Peyer's patch (tissue), 4 donors: Measurements from ENCODE around the gene PDE5A. TPM values are rescaled to one million over a fixed set of nuclear protein-coding genes. Genes with fewer than 3 reads are reported as not detected.

Experiments
- DNase-seq, 3 donors: peaks; one replicate each; pipeline ENCODE4 v3.0.0-alpha.2; 2017 to 2019
- H3K27ac ChIP-seq, 4 donors: fragments of 200-600 bp; sonication (generic); one replicate each; pipeline ENCODE4 v1.5.1; 2016 to 2019
- H3K27me3 ChIP-seq, 2 donors: fragments of 200-600 bp; sonication (generic); one replicate each; pipeline ENCODE4 v1.5.1; 2019
- H3K36me3 ChIP-seq, 3 donors: fragments of 200-600 bp; sonication (generic); one replicate each; pipeline ENCODE4 v1.5.1; 2016 to 2019
- H3K4me1 ChIP-seq, 4 donors: fragments of 200-600 bp; sonication (generic); one replicate each; pipeline ENCODE4 v1.5.1; 2016 to 2019
- H3K4me3 ChIP-seq, 4 donors: fragments of 200-600 bp; sonication (generic); 1 replicate in 3 of 4; 2 replicates in 1 of 4; pipeline ENCODE4 v1.5.1; 2016 to 2019; ENCODE audit warnings: mild to moderate bottlenecking in 1 of 4
- H3K9me3 ChIP-seq, 4 donors: fragments of 200-600 bp; sonication (generic); one replicate each; pipeline ENCODE4 v1.5.1; 2016 to 2019; ENCODE audit warnings: mild to moderate bottlenecking in 1 of 4
- POLR2A ChIP-seq, 2 donors: fragments of 450-650 bp; IDR thresholded peaks; one replicate each; pipeline ENCODE4 v1.5.1; 2017; ENCODE audit warnings: antibody characterized with exemption in 2 of 2, mild to moderate bottlenecking in 2 of 2, moderate library complexity in 2 of 2
- total RNA-seq, 4 donors: library from RNA; depleted of rRNA; stranded (reverse); fragments of >200 nt; gene quantifications; one replicate each; pipeline ENCODE4 v1.1.0, GENCODE V29; 2016
- TF ChIP-seq, protein P1 (sequence below), 6 experiments: fragments of 450-650 bp in 4 of 6; fragments of 200-600 bp in 2 of 6; sonication (generic) in 1 of 6; IDR thresholded peaks; one replicate each; pipeline ENCODE4 v1.5.1; 2017 to 2019; ENCODE audit warnings: antibody characterized with exemption in 6 of 6, mild to moderate bottlenecking in 3 of 6, moderate library complexity in 1 of 6

PDE5A gene
- total RNA-seq, 4 donors from 2014 or later = 37.7 to 58.6 (median 47.2) TPM

DNA sequence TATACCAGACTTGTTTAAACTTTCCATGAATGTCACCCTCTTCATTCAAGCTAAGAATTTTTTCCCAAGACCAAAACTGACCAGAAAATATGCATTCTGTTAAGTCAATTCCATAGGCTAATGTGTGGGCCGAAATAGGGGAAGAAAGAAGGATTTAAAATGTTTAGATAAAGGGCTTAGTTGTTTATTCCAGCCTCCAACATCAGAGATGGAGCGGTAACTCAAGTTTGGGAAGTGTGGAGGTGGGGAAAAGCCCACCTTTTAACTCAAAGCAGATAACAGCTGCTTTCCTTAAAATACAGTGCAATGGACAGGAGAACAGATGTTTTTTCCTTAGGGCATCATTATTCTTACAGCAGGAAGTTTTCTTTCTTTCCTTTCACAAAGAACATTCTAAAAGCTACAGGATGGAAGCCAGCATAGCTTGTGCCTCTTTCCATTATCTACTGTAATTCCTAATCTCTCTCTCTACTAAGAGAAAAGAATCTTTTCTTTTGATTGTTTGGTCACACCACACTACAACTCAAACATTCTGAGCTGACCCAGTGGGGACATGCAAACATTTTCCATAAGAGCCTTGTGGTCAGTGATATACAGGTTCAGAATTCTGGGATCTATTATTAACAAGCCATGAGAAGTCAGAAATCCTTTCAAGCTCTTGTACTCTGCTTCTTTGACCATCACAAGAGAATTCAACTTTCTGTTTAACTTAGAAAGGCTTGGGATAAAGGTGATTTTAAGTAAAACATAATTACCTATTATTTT, 101.6 kb downstream of the PDE5A start:
- Histone ChIP-seq H3K36me3 (peaks cover 0 to 10% (median 0%) of the 10 kb centered on the region in 3 donors), H3K4me3 (no peak overlapping the region), H3K4me1 (peaks cover 0 to 7% (median 0%) of the 10 kb centered on the region in 4 donors), H3K27ac (no peak overlapping the region), H3K27me3 (no peaks in the 10 kb centered on the region), H3K9me3 (no peaks in the 10 kb centered on the region)
- DNase-seq = no peak
- TF ChIP-seq, protein P1, sequence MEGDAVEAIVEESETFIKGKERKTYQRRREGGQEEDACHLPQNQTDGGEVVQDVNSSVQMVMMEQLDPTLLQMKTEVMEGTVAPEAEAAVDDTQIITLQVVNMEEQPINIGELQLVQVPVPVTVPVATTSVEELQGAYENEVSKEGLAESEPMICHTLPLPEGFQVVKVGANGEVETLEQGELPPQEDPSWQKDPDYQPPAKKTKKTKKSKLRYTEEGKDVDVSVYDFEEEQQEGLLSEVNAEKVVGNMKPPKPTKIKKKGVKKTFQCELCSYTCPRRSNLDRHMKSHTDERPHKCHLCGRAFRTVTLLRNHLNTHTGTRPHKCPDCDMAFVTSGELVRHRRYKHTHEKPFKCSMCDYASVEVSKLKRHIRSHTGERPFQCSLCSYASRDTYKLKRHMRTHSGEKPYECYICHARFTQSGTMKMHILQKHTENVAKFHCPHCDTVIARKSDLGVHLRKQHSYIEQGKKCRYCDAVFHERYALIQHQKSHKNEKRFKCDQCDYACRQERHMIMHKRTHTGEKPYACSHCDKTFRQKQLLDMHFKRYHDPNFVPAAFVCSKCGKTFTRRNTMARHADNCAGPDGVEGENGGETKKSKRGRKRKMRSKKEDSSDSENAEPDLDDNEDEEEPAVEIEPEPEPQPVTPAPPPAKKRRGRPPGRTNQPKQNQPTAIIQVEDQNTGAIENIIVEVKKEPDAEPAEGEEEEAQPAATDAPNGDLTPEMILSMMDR (IDR thresholded peaks at IDR 0.05) = no peak
- no peak for TF ChIP-seq POLR2A (IDR thresholded peaks at IDR 0.05)

DNA sequence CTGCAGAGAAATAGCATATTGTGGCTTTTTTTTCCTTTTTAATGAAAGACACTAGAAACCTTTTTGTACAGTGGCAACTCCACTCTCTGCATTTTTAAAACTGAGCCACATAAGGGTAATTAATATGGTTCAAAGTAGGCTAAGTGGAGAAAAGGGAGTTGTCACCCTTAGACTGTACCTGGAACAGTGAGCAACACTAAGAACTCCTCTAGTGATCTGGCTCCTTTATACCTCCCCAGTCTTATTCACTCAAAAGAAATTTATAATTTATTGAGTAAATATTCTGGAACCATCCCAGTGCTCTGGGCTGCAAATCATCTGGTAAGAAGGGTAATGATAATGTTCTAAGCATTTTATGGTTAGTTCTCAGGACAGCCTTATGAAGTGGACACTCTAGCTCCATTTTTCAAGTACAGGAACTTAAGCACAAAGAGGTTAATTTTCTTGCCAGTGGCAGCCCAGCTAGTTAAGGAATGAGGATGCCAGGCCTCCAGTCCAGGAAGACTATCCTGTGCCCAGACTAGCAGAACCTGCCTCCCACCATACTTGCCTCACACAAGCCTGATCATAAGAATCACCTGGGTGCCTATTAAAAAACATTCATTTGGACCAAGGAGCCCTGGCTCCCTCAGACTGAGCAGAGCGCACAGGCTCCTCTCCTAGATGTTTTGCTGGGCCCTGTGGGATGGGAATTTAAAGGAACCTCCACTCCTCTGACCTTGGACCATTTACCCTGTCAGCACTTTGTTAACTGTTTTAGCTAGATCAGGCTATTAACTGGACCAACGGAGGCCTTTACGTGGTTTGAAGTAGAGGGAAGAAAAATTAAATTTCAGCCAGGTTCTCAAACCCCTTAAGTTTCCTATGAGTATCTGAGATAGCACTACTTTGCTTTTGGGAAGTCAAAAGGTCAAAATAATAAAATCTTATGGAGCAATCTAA, 102.6 kb downstream of the PDE5A start:
- Histone ChIP-seq H3K27me3 (no peaks in the 10 kb centered on the region), H3K4me1 (peaks cover 0 to 7% (median 0%) of the 10 kb centered on the region in 4 donors), H3K9me3 (no peaks in the 10 kb centered on the region), H3K27ac (peak overlapping the region in 1 of 4 donors; percentile 33), H3K4me3 (no peak overlapping the region), H3K36me3 (peaks cover 0 to 6% (median 0%) of the 10 kb centered on the region in 3 donors)
- DNase-seq = no peak
- TF ChIP-seq, protein P1 (IDR thresholded peaks at IDR 0.05) = no peak
- no peak for TF ChIP-seq POLR2A (IDR thresholded peaks at IDR 0.05)

DNA sequence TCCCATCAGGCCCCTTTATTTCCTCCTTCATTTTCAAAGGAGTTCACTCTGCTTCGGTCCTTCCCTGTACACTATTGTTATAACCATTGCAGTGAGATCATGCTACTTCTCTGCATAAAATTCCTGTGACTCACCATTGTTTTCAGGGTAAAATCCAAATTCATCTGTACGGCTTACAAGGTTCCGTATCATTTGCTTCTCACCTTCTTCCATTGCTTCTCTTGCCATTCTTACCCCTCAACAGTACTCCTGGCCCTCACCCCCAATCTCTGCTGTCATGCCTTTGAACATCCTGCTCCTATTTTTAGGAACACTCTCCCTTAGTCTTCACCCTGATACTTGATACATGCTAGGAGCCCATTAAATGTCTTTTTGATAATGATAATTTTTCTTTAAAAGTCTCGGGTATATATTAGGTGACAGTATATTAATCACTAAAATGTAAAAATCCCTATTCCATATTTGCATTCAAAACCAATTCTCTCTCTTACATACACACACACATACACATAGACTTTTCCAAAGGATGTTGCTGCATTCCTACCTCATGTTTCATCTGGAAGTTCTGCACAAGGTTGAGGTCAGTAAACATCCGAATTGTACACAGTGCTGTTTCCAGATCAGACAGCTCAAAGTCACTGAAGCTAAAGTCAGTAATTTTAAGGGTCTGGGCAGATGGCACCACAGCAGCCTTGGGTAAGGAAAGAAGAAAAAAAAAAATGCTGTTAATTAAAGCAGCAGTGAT, 103.4 kb downstream of the PDE5A start:
- H3K4me1 ChIP-seq = peaks cover 0 to 7% (median 0%) of the 10 kb centered on the region in 4 donors
- no peaks in the 10 kb centered on the region for H3K9me3 ChIP-seq
- no peaks in the 10 kb centered on the region for H3K27me3 ChIP-seq
- no peak for TF ChIP-seq POLR2A (IDR thresholded peaks at IDR 0.05)
- TF ChIP-seq, protein P1 (IDR thresholded peaks at IDR 0.05) = no peak
- H3K4me3 ChIP-seq = no peak overlapping the region
- no peak for DNase-seq
- H3K36me3 ChIP-seq = peaks cover 0 to 6% (median 0%) of the 10 kb centered on the region in 3 donors
- H3K27ac ChIP-seq = peak overlapping the region in 1 of 4 donors; percentile 33

DNA sequence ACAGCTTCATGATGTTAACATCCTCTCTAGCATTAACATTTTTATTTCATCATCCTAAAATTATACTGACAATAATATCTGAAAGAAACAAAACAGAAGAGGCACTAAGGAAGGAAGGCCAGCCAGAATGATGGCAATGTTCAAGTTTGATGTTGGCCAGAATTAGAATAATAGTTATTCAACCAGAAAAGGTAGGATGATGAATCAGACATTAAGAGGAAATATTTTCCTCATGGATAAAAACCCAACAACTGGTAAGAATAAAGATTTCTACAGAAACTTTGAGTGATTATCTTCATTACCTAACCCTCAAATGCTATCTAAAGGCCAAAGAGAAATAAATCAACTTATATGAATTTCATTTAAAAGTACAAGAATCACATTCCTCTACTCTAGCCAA, 105.2 kb downstream of the PDE5A start:
- Histone ChIP-seq H3K27me3 (no peaks in the 10 kb centered on the region), H3K9me3 (no peaks in the 10 kb centered on the region), H3K4me1 (peaks cover 0 to 7% (median 0%) of the 10 kb centered on the region in 4 donors), H3K4me3 (no peak overlapping the region), H3K27ac (no peak overlapping the region), H3K36me3 (peaks cover 0 to 6% (median 0%) of the 10 kb centered on the region in 3 donors)
- TF ChIP-seq, protein P1 (IDR thresholded peaks at IDR 0.05) = no peak
- TF ChIP-seq POLR2A (IDR thresholded peaks at IDR 0.05) = no peak
- DNase-seq = no peak

DNA sequence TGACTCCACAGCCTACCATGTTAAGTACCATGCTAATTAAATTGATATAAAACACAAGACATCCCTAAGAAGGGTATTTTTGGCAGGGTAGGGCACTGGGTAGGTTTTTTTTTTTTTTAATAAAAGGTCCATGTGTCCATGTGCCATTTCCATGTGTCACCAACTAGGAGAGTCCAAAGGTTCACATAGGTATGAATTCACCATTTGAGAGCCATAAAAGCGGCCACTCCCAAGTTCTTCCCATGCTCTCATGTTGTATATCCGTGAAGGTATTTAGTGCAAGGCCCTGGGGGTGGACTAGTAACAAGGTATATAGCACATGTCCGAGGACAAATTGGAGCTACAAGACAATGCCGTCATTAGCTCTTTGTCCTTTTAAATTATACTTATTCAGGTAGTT, 107.3 kb downstream of the PDE5A start:
- TF ChIP-seq, protein P1 (IDR thresholded peaks at IDR 0.05) = no peak
- TF ChIP-seq POLR2A (IDR thresholded peaks at IDR 0.05) = no peak
- Histone ChIP-seq H3K27me3 (no peaks in the 10 kb centered on the region), H3K4me3 (no peak overlapping the region), H3K36me3 (peaks cover 0 to 17% (median 0%) of the 10 kb centered on the region in 3 donors), H3K4me1 (peaks cover 0 to 11% (median 0%) of the 10 kb centered on the region in 4 donors), H3K27ac (peak overlapping the region in 2 of 4 donors; percentile 32 to 47), H3K9me3 (no peaks in the 10 kb centered on the region)
- DNase-seq = peak in 1 of 3 donors; percentile 78
